Right cardiac atrium (tissue), 5 donors: ENCODE measurements around the gene C4orf50. TPM values are rescaled to one million over a fixed set of nuclear protein-coding genes. Genes with fewer than 3 reads are reported as not detected.

Experiments
- ATAC-seq, 2 donors: fragments of 200-7000 bp; cut with Tn5 transposase; one replicate each; pipeline versions ENCODE4 v1.8.0 to v1.9.1; 2020; ENCODE audit warnings: moderate library complexity in 2 of 2, mild to moderate bottlenecking in 1 of 2
- DNase-seq, 3 donors: peaks; one replicate each; pipeline ENCODE4 v3.0.0-alpha.2; 2020
- H3K27ac ChIP-seq: one replicate; pipeline ENCODE4 v1.5.1; 2013; ENCODE audit warnings: mild to moderate bottlenecking, low read length, control low read depth, moderate library complexity
- H3K27me3 ChIP-seq: one replicate; pipeline ENCODE4 v1.6.1; 2013; ENCODE audit not compliant: control insufficient read depth, insufficient read depth
- H3K4me1 ChIP-seq: one replicate; pipeline ENCODE4 v1.6.1; 2013; ENCODE audit warnings: low read length; ENCODE audit not compliant: control insufficient read depth, insufficient read depth
- H3K4me3 ChIP-seq: one replicate; pipeline ENCODE4 v1.5.1; 2013; ENCODE audit warnings: low read length, control low read depth
- H3K9me3 ChIP-seq: one replicate; pipeline ENCODE4 v1.6.1; 2013; ENCODE audit warnings: low read length; ENCODE audit not compliant: control insufficient read depth
- WGBS: extraction: QIAGEN DNeasy Blood & Tissue Kit; methylation state at CpG from one replicate; pipeline ENCODE4 v1.1.7; 2013; 5-methylcytosine and 5-hydroxymethylcytosine counted together
- intact Hi-C, 4 donors: fragments of 100-400 bp; cut with DNase I; formaldehyde crosslinking; loops; one replicate each; pipeline versions ENCODE4 v1.11.0 to v1.14.0; 2022 to 2023
- polyA plus RNA-seq: library from polyadenylated mRNA; stranded (reverse); fragments of 200-250 nt; gene quantifications from one replicate; pipeline ENCODE4 v1.2.3, GENCODE V29; 2013
- total RNA-seq, 4 donors: library from RNA; stranded (reverse); fragmentation: NEBNext Ultra II Directional; extraction: Animal tissue kit (Norgen Biotek cat#: 25700); gene quantifications; one replicate each; pipeline ENCODE4 v1.2.1, GENCODE V29; 2021
- donor health status: healthy with polysubstance abuse.
- donor health status: DM: no; HTN: yes; CAD: no.
- donor health status: DM: no; HTN: no; CAD: no.
- donor health status: DM: no; HTN: yes; CAD: no; lungs with severe emphysema.
- donor health status: DM: yes; HTN: yes; CAD: no.

Gene C4orf50
- total and polyA plus RNA-seq, 5 donors, result 0.02 to 0.03 (median 0.03) TPM; not detected in 2

DNA sequence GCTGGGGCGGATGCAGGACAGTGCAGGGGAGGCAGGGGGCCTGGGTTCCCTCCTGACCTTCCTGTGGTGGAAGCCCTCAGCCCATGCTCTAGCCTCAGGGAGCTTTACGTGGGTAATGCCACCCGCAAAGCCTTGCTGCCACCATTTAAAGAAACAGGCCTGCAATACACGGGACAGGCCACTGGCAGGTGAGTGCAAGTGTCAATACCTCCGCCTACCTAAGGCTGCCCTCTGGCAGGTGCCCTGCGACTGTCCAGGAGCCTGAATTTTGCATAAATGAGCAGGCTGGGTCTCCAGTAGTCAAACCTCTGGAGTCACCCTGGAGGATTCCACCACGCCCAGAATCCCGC, 131.2 kb downstream of the C4orf50 start:
- H3K27me3 ChIP-seq, result no peaks in the 10 kb centered on the region
- H3K4me1 ChIP-seq, result no peaks in the 10 kb centered on the region
- 31% methylated on average over 8 of the region's 8 CpGs for WGBS
- intact Hi-C loops, result no loop called here
- H3K9me3 ChIP-seq, result no peaks in the 10 kb centered on the region
- no peak overlapping the region for H3K27ac ChIP-seq
- DNase-seq (no peak), ATAC-seq (no peak)
- H3K4me3 ChIP-seq, result no peak overlapping the region

DNA sequence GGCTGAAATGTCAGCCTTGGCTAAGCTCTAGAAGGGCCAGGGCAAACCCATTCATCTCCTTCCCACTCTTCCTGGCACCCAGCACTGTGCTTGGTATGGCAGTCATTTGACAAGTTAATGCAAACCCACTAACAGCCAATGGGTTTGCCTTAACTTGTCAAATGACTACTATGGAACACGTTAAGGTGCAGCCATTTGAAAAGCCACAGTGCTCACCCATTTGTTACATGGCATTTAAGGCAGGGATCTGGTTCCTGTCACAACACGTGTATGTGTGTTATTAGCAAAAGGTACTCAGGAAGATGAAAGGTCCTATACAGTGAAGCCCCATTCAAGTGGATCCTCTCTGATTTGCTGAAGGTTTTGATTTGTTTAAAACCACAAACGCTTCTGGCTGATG, 132.5 kb downstream of the C4orf50 start:
- Histone ChIP-seq H3K9me3 (no peaks in the 10 kb centered on the region), H3K4me1 (no peaks in the 10 kb centered on the region), H3K4me3 (no peak overlapping the region), H3K27me3 (no peaks in the 10 kb centered on the region), H3K27ac (no peak overlapping the region)
- 69% methylated on average over 3 of the region's 3 CpGs for WGBS
- no peak for ATAC-seq
- DNase-seq, result no peak
- intact Hi-C loops, result no loop called here

DNA sequence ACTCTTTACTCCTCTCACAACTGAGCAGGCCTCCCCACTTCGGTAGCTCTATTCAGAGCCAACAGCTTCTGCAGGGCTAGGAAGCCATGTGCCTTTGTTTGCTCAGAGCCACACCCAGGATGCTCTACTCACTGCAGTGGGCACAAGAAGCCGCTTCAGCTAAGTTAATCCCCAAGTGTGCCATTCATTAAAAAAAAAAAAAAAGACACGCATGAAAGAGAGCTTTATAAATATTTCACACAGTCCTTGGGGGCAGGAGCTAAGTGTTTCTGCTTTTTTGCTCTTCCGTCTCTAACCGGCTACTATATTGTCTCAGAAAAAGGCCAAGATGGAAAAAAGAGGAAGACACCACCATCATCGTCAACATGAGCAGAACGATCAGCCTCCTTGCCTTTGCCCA, 133.4 kb downstream of the C4orf50 start:
- DNase-seq (no peak), ATAC-seq (no peak)
- Histone ChIP-seq H3K27ac (no peak overlapping the region), H3K9me3 (no peaks in the 10 kb centered on the region), H3K4me1 (no peaks in the 10 kb centered on the region), H3K27me3 (no peaks in the 10 kb centered on the region), H3K4me3 (no peak overlapping the region)
- intact Hi-C loops, result no loop called here
- 71% methylated on average over 7 of the region's 7 CpGs for WGBS

DNA sequence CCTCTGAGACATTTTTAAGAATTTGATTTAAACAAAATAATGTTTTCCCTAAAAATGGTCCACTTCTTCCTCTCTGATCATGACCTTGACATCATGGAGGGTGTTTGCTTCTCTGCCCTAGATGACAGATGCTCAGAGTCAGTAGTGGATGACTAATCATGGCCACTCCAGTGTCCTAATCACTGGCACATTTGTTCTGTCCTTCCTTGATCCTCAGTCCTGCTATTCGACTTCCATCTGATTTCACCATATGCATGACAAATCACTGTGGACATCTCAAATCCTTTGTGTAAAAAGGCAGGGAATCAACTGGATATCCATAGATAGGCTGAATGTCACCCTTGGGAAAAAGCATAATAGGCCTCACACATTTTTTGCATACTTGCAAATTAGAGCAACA, 134.3 kb downstream of the C4orf50 start:
- intact Hi-C loops, result no loop called here
- no peak for ATAC-seq
- 63% methylated on average over 1 of the region's 1 CpG for WGBS
- Histone ChIP-seq H3K4me1 (no peaks in the 10 kb centered on the region), H3K4me3 (no peak overlapping the region), H3K27ac (no peak overlapping the region), H3K9me3 (no peaks in the 10 kb centered on the region), H3K27me3 (no peaks in the 10 kb centered on the region)
- no peak for DNase-seq

DNA sequence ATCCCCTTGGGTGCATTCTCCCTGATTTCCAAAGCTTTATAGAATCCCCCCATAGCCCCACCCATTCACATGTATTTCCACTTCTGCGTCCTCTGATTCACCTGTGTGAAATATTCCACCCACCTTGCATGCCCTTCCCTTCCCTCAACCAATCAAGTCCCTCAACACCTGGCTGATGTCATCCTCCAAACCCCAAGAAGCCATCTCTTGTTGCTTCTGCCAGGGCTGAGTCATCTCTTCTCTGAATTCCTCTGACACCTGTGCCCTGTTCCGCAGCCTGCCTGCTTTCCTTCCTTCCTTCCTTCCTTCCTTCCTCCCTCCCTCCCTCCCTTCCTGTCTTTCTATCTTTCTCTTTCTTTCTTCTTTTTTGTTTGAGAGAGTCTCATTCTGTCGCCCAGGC, 135.3 kb downstream of the C4orf50 start:
- no peak overlapping the region for H3K4me3 ChIP-seq
- DNase-seq (no peak), ATAC-seq (no peak)
- 83% methylated on average over 3 of the region's 3 CpGs for WGBS
- no peaks in the 10 kb centered on the region for H3K9me3 ChIP-seq
- no peaks in the 10 kb centered on the region for H3K4me1 ChIP-seq
- H3K27ac ChIP-seq, result no peak overlapping the region
- H3K27me3 ChIP-seq, result no peaks in the 10 kb centered on the region
- intact Hi-C loops, result no loop called here

DNA sequence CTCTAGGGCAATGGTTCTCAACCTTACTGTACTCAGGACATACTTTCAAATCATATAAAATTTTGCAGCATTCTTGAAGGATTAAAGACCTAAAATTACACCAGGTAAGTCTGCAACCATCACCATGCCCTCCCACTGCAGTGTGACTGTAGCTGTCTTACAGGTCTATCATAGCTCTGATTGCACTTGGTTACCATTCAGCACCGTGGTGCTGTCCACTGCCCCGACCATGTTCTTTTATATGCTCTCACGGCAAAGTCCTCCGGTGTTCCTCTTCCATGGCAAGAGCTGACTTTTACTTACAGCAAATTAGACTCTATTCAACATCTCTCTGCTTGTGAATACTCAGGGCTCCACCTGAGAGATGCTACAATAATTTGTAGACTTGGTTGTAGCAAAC, 136.9 kb downstream of the C4orf50 start:
- no peaks in the 10 kb centered on the region for H3K4me1 ChIP-seq
- DNase-seq (no peak), ATAC-seq (no peak)
- no peaks in the 10 kb centered on the region for H3K27me3 ChIP-seq
- intact Hi-C loops, result no loop called here
- H3K4me3 ChIP-seq, result no peak overlapping the region
- WGBS, result 28% methylated on average over 4 of the region's 4 CpGs
- H3K27ac ChIP-seq, result no peak overlapping the region
- no peaks in the 10 kb centered on the region for H3K9me3 ChIP-seq

DNA sequence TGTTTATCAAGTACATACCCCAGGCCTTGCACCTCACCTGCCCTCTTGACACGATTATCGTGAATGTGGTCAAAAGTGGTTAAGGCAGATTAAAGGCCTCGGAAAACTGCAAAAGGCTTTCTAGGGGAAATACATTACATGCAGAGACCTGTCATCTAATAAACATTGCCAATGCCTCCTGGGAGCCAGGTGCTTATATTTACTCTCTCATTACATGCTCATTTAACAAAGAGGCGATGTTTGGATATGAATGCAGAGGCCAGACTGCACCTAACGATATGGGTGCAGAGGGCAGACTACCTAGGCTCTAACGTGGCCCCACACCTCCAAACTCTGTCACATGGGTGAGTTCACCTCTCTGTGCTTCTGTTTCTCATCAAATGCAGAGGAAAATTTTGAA, 139.9 kb downstream of the C4orf50 start:
- ATAC-seq (no peak), DNase-seq (no peak)
- Histone ChIP-seq H3K27me3 (no peaks in the 10 kb centered on the region), H3K27ac (no peak overlapping the region), H3K9me3 (no peaks in the 10 kb centered on the region), H3K4me1 (no peaks in the 10 kb centered on the region), H3K4me3 (no peak overlapping the region)
- intact Hi-C loops, result no loop called here
- WGBS, result 83% methylated on average over 6 of the region's 6 CpGs

DNA sequence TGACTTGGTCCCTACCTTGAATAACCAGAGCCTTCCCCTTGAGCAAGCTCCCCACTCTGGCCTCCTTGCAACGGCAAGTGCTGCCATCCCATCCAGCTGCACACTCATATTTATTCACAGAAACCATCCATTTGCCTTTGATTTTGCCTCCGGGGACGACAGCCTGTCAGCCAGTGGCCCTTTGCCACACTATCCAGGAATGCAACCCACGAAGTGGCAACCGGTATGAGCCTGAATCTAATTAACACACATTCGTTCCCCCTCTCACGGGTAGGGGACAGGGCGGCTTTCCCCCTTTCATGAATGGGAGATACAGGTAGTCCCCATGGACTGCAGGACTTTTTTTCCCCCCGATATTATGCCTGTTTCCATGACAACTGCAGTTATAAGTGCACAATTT, 140.8 kb downstream of the C4orf50 start:
- ATAC-seq (no peak), DNase-seq (no peak)
- H3K9me3 ChIP-seq, result no peaks in the 10 kb centered on the region
- H3K27me3 ChIP-seq, result no peaks in the 10 kb centered on the region
- H3K4me1 ChIP-seq, result no peaks in the 10 kb centered on the region
- intact Hi-C loops, result no loop called here
- no peak overlapping the region for H3K27ac ChIP-seq
- WGBS, result 83% methylated on average over 9 of the region's 9 CpGs
- H3K4me3 ChIP-seq, result no peak overlapping the region

DNA sequence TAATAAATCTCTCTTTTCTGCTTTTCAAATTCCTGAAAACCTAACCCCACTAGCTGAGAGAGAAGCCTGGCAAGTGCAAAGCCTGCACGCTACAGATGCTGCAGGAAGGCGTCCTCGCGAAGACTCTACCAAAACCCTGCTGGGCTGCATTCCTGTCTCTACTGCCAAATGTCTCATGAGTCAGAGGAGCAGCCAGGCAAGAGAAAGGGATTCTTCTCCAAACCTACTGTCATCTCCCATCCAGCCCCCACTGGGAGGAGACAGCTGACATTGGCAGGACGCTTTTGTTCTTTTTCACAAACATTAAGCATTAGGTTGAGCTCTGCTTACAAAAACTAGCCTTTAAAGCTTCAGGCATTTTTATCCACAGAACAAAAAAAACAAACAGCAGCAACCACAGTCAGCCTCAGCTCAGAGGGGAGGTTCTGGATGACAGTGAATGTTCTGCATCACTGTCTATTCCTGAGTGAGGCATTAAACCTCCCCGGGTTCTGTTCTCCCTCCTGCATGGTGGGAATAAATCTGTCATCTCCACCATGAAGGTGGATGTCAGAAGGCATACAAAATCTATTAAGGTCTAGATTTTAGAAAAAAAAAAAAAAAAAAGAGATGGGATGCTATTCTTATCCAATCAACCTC, 143.3 kb downstream of the C4orf50 start:
- Histone ChIP-seq H3K4me1 (no peaks in the 10 kb centered on the region), H3K4me3 (no peak overlapping the region), H3K9me3 (no peaks in the 10 kb centered on the region), H3K27ac (no peak overlapping the region), H3K27me3 (no peaks in the 10 kb centered on the region)
- intact Hi-C loops, result no loop called here
- DNase-seq (no peak), ATAC-seq (no peak)
- WGBS, result 35% methylated on average over 6 of the region's 6 CpGs

DNA sequence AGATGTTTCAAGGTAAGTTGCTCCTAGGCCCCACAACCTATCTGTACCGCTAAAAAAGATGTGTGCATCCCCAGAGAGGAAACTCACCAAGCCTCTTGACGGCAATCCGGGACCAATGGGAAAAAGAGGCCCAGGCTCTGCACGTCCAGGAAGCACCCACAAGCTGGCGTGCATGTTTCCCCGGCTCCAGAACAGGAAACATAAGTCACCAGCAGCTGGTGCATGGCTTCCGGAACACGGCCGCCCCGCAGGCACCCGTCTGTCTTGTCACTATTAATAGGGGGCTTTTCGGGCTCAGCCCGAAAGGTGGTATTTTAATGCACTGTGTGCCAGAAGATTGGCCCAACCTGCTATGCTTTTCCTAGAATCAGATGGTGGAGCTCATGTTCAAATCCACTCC, 147.5 kb downstream of the C4orf50 start:
- Histone ChIP-seq H3K27ac (no peak overlapping the region), H3K27me3 (no peaks in the 10 kb centered on the region), H3K4me3 (no peak overlapping the region), H3K4me1 (no peaks in the 10 kb centered on the region), H3K9me3 (no peaks in the 10 kb centered on the region)
- WGBS, result 67% methylated on average over 13 of the region's 13 CpGs
- intact Hi-C loops, result no loop called here
- ATAC-seq (no peak), DNase-seq (no peak)

DNA sequence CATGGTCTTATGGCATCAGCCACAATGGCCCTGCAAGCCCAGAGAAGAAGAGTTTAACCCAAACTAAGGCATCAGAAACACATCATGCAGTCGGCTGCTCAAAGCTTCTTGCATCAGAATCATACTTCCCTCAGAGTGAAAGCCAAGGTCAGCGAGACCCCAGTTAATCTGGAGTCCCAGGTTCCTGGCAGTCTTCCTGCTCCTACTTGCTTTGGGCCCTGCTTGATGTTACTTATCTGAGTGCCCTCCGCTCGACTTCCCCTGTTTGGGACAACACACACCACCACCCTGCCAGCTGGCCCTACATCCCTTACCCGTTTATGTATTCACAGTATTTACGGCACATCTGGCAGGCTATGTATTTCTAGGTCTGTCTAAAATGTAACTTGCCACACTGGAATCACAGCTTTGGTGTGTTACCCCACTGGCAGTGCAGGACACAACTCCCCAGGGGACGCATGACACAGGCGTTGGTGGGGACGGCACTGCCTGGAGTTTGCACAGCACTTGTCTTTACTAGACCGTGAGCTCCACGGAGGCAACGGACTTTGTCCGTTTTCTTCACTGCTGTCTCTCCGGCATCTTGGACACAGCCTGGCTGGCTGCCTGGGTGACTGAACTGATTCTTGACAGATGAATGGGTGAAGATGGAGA, 148.1 kb downstream of the C4orf50 start:
- ATAC-seq (no peak), DNase-seq (no peak)
- Histone ChIP-seq H3K4me1 (no peaks in the 10 kb centered on the region), H3K27me3 (no peaks in the 10 kb centered on the region), H3K4me3 (no peak overlapping the region), H3K27ac (no peak overlapping the region), H3K9me3 (no peaks in the 10 kb centered on the region)
- intact Hi-C loops, result no loop called here
- WGBS, result 78% methylated on average over 14 of the region's 14 CpGs

DNA sequence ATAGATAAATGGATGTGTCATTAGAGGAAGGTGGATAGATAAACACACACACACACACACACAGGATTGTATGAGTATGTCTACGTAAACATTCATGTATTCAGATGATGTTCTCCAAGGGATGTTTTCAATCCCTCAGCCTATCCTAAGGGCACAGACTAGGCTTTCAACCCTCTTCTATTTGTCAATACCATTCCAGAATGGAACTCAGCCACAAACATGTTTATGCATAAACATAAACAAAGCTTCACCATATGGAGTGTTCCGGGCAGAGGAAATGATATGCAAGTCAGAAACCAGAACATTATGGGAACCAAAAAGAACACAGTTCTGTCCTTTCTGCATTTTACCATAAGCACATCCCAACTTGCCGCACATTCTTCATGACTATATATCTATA, 150.4 kb downstream of the C4orf50 start:
- no peak overlapping the region for H3K4me3 ChIP-seq
- no peak for DNase-seq

More for the DNA sequence above, 150.4 kb downstream of the C4orf50 start:
- no peaks in the 10 kb centered on the region for H3K9me3 ChIP-seq
- 96% methylated on average over 3 of the region's 3 CpGs for WGBS
- no peak for ATAC-seq
- H3K27ac ChIP-seq, result no peak overlapping the region
- no peaks in the 10 kb centered on the region for H3K4me1 ChIP-seq
- no peaks in the 10 kb centered on the region for H3K27me3 ChIP-seq
- intact Hi-C loops, result no loop called here
